Memory B cell (primary cell): ENCODE data around the gene USP7.
A peak's percentile ranks its signal among the peaks of the same experiment; 100 is the strongest.

Experiments
- ATAC-seq: fragments of 150-1000 bp; cut with Tn5 transposase; 2 replicates; pipeline ENCODE4 v1.10.0; 2021; ENCODE audit warnings: low read depth, mild to moderate bottlenecking, moderate library complexity
- DNase-seq, 2 donors: peaks; one replicate each; pipeline ENCODE4 v3.0.0; 2022; ENCODE audit warnings: low spot score in 2 of 2
- H3K27ac Mint-ChIP-seq: one replicate; pipeline ENCODE4 v1.8.0; 2022; ENCODE audit warnings: mild to moderate bottlenecking, moderate library complexity, mixed read lengths
- H3K27me3 Mint-ChIP-seq: one replicate; pipeline ENCODE4 v1.8.0; 2022; ENCODE audit warnings: mixed read lengths
- H3K36me3 Mint-ChIP-seq: one replicate; pipeline ENCODE4 v1.8.0; 2022; ENCODE audit warnings: mild to moderate bottlenecking, mixed read lengths
- H3K4me1 Mint-ChIP-seq: one replicate; pipeline ENCODE4 v1.8.0; 2022; ENCODE audit warnings: mixed read lengths
- H3K4me3 Mint-ChIP-seq: one replicate; pipeline ENCODE4 v1.8.0; 2022; ENCODE audit warnings: mild to moderate bottlenecking, moderate library complexity, mixed read lengths
- H3K9me3 Mint-ChIP-seq: one replicate; pipeline ENCODE4 v1.8.0; 2022; ENCODE audit warnings: mixed read lengths

Gene USP7

DNA sequence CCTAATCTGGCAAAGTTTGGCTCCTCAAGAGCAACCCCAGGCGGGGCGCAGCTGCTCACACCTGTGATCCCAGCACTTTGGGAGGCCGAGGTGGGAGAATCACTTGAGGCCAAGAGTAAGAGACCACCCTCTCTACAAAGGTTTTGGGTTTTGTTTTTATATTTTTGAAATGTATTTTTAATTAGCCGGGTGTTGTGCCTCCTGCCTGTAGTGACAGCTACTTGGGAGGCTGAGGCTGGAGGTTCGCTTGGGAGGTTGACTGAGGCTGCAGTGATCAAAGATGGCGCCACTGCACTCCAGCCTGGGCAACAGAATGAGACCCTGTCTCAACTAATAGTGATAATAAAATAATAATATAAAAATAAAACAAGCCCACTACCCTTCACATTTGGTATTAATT, 756 bp upstream of the USP7 start:
- H3K27ac Mint-ChIP-seq = peak overlapping the region; percentile 65
- no peaks in the 10 kb centered on the region for H3K36me3 Mint-ChIP-seq
- ATAC-seq = no peak
- H3K4me1 Mint-ChIP-seq = peaks cover 25% of the 10 kb centered on the region
- no peaks in the 10 kb centered on the region for H3K9me3 Mint-ChIP-seq
- peaks cover under 1% of the 10 kb centered on the region for H3K27me3 Mint-ChIP-seq
- no peak for DNase-seq
- peak overlapping the region; percentile 51 for H3K4me3 Mint-ChIP-seq

- Mint-ChIP-seq H3K4me1 (peaks cover 36% of the 10 kb centered on the region), H3K27me3 (no peaks in the 10 kb centered on the region), H3K27ac (peak overlapping the region; percentile 95), H3K36me3 (no peaks in the 10 kb centered on the region), H3K4me3 (peak overlapping the region; percentile 71), H3K9me3 (no peaks in the 10 kb centered on the region)
- ATAC-seq (no peak), DNase-seq (no peak)
These were observed 491 bp downstream of the USP7 start for GRCh38 chr16:8963010-8963820.

GRCh38 chr16:8962393-8963009, 1.2 kb downstream of the USP7 start:
- H3K9me3 Mint-ChIP-seq = no peaks in the 10 kb centered on the region
- H3K27me3 Mint-ChIP-seq = no peaks in the 10 kb centered on the region
- ATAC-seq (peak; percentile 69), DNase-seq (peak; percentile 73 to 82)
- H3K27ac Mint-ChIP-seq = peak overlapping the region; percentile 95
- H3K36me3 Mint-ChIP-seq = no peaks in the 10 kb centered on the region
- peak overlapping the region; percentile 89 for H3K4me3 Mint-ChIP-seq
- H3K4me1 Mint-ChIP-seq = peaks cover 41% of the 10 kb centered on the region

DNA sequence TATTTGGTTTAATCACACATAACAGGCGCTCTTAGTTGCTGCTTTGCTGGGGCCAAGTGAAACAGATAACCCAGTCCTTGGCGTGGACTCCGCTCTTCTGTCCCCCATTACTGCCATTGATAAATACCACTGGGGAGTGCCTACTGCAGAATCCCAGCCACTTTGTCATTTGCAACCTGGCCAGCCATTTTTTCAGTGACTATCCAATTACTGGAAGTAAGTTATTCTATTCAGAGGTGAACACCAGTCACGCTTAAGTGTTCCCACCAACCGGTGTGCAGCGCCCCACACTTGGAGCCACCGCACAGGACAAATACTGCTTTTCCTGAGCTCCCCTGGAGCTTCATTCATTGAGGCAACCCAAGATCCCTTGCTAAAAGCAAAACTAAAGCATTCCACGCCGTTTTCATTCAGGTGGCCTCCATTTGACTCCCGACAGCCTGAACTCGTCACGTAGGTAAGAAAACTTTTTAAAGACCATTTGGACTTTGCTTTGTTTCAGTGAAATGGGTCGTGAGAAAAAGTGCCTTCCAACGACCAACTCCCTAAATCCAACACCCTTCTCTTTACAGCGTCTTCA, 1.8 kb downstream of the USP7 start:
- Mint-ChIP-seq H3K36me3 (no peaks in the 10 kb centered on the region), H3K4me3 (peak overlapping the region; percentile 89), H3K27ac (peak overlapping the region; percentile 95), H3K4me1 (peaks cover 45% of the 10 kb centered on the region), H3K9me3 (no peaks in the 10 kb centered on the region), H3K27me3 (no peaks in the 10 kb centered on the region)
- no peak for ATAC-seq
- DNase-seq = no peak

DNA sequence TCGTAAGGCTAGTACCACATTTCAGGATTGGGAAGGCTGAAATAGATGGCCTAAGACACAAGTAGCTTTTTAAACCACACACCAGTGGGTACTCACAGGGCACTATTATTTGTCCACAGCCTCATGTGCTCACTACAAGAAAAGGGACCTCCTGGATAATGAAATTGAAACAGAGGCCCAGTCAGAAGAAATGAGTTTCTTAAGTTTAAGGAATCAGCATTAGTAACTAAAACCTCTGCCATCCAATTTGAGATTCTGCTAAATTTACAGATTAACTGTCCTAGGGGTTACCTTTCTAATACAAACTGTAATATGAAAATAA, 3.0 kb downstream of the USP7 start:
- Mint-ChIP-seq H3K9me3 (no peaks in the 10 kb centered on the region), H3K4me1 (peaks cover 49% of the 10 kb centered on the region), H3K27ac (peak overlapping the region; percentile 79), H3K27me3 (no peaks in the 10 kb centered on the region), H3K4me3 (peak overlapping the region; percentile 64), H3K36me3 (no peaks in the 10 kb centered on the region)
- DNase-seq (no peak), ATAC-seq (no peak)

DNA sequence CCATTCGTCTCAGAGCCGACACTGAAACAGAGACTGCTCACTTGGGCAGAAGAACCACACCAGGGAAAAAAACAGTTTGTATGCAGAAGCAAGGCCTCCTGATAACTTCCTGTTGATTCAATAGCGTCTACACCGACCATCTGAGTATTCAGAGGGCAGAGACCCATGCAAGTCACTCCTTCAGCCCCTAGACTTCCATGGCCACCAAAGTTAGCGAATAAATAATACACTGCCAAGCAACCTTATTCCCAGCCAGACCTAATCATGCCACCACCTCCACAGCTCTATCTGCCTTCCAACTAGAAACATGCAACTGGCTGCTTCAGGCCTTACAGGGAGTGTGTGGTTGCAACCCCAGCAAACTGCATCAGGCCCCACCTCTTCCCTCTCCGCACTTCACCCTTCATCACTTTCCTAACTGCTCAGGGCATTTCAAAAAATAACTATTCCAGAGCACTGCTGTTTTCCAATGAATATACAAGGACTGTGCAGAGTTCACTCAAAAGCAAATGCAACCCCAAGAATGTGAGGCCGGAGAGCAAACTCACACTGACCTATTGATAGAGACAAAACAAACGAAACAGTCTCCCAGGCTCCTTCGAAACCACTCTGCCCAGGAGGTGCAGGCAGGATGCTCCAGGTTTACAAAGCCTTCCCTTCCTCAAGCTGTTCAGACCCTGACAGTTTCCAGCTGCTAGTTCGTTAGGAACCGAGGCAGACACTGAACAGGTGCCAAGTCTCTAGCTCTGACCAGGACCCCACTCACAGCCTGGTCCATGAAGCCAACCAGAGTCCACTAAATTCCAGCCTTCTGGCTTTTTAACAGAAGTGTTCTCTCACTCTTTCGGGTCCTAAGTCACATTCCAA, 3.6 kb downstream of the USP7 start:
- no peak for ATAC-seq
- DNase-seq = no peak

DNA sequence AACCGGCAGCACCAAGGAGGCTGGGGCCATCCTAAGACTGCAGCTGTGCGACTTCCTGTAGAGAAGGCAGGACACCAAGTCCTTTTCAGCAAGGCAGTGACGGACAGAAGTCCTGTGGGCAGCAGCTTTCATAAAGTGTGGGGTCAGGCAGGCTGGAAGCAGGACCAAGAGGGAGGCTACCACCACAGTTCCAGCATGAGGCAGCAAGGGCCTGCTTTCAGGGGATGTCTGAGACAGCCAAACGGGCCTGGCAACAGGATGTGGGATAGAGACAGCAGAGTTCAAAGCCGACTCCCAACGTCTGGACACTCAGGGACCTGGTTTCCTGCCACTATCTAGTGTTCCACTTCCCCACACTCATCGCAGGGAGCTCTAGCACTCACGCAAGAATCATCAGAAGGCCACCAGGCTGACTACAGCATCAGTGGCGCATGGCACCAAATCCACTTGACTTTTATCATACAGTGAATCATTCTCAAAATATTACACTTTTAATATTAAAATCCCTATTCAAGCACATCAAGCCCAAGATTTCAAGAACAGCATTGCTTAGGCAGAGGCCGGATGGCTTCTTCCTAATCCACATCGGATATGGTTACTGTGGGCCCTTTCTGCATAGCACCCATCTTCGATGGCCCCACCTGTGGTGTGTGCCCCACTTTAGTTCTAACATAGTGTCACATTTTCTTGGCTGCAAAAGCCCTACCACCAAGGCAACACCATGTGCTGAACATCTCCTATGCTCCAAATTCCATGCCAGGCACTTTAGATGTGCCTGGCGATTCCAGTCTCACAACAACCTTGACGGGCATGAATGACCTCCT, 5.2 kb downstream of the USP7 start:
- ATAC-seq = no peak
- DNase-seq = no peak
- Mint-ChIP-seq H3K27ac (peak overlapping the region; percentile 41), H3K4me3 (peak overlapping the region; percentile 56), H3K9me3 (no peaks in the 10 kb centered on the region), H3K36me3 (no peaks in the 10 kb centered on the region), H3K27me3 (no peaks in the 10 kb centered on the region), H3K4me1 (peaks cover 53% of the 10 kb centered on the region)

More for the DNA sequence above, 3.6 kb downstream of the USP7 start:
- H3K27me3 Mint-ChIP-seq = no peaks in the 10 kb centered on the region
- H3K4me3 Mint-ChIP-seq = peak overlapping the region; percentile 64
- peak overlapping the region; percentile 79 for H3K27ac Mint-ChIP-seq
- no peaks in the 10 kb centered on the region for H3K9me3 Mint-ChIP-seq
- no peaks in the 10 kb centered on the region for H3K36me3 Mint-ChIP-seq
- H3K4me1 Mint-ChIP-seq = peaks cover 50% of the 10 kb centered on the region

DNA sequence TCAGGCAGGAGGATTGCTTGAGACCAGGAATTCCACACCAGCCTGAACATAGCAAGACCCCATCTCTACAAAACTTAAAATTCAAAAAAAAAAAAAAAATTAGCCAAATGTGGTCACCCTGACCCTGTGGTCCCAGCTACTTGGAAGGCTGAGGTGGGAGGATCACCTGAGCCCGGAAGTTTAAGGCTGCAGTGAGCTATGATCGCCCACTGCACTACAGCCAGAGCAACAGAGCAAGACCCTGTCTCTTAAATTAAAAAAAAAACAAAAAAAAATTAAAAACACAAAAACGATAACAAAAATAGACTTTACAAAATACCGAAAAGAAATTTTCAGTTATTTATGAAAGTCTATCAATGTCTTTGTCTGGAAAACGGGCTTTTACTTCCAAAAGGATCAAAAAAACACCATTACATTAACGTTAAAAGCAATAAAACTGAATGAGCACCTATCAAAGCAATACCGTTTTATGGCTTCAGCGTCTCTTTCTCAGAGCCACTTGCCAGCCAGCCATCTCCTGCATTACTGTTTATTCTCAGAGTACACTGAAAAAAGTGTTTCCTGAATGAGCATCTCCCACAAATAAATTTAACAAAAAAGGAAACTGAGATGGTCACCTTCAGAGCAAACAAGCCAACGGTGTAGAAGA, 6.1 kb downstream of the USP7 start:
- no peak for ATAC-seq
- Mint-ChIP-seq H3K9me3 (no peaks in the 10 kb centered on the region), H3K27ac (peak overlapping the region; percentile 41), H3K36me3 (peaks cover 4% of the 10 kb centered on the region), H3K4me3 (peak overlapping the region; percentile 56), H3K27me3 (no peaks in the 10 kb centered on the region), H3K4me1 (peaks cover 58% of the 10 kb centered on the region)
- no peak for DNase-seq

DNA sequence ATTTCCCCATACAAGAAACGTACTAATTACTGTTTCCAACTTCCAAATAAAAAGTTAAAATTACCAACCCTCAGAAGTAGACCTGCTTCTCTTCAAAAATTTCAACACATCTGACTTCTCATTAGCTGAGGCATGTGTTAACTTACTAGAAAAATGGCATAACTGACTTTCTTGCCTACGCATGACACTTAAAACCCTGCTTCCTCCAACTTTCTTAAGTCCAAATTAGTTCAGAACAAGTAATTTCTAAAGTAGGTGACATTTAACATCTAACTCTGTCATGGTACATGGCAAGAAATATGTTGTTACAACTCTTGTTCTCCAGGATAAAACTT, 6.7 kb downstream of the USP7 start:
- DNase-seq (no peak), ATAC-seq (no peak)
- Mint-ChIP-seq H3K27me3 (no peaks in the 10 kb centered on the region), H3K4me1 (peaks cover 59% of the 10 kb centered on the region), H3K9me3 (no peaks in the 10 kb centered on the region), H3K36me3 (peaks cover 4% of the 10 kb centered on the region), H3K27ac (no peak overlapping the region), H3K4me3 (no peak overlapping the region)

- H3K36me3 Mint-ChIP-seq = peaks cover 4% of the 10 kb centered on the region
- H3K27ac Mint-ChIP-seq = no peak overlapping the region
- H3K9me3 Mint-ChIP-seq = no peaks in the 10 kb centered on the region
- no peak overlapping the region for H3K4me3 Mint-ChIP-seq
- H3K27me3 Mint-ChIP-seq = no peaks in the 10 kb centered on the region
- ATAC-seq (no peak), DNase-seq (no peak)
- H3K4me1 Mint-ChIP-seq = peaks cover 59% of the 10 kb centered on the region
These were observed 7.2 kb downstream of the USP7 start for GRCh38 chr16:8956265-8957062.

GRCh38 chr16:8955828-8956227, 7.9 kb downstream of the USP7 start:
- peaks cover 62% of the 10 kb centered on the region for H3K4me1 Mint-ChIP-seq
- no peaks in the 10 kb centered on the region for H3K27me3 Mint-ChIP-seq
- DNase-seq (no peak), ATAC-seq (no peak)
- no peaks in the 10 kb centered on the region for H3K9me3 Mint-ChIP-seq
- H3K4me3 Mint-ChIP-seq = no peak overlapping the region
- H3K27ac Mint-ChIP-seq = no peak overlapping the region
- H3K36me3 Mint-ChIP-seq = peaks cover 4% of the 10 kb centered on the region

DNA sequence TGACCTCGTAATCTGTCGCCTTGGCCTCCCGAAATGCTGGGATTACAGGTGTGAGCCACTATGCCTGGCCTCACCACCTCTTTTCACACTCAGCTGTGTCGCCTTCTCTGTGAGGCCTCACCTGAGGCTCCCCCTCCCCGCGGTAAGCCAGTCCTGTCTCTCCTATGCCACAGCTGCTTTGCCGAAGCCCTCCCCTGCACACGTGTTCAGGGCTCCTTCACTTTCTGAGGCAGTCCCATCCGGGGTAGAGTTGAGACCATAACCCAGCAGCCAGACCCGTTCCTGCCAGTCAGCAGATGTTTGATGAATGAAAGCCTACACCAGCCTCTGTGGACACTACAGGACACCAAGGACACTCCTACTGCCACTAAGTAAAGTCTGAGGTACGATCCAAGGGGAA, 10.6 kb downstream of the USP7 start:
- Mint-ChIP-seq H3K27ac (peak overlapping the region; percentile 79), H3K4me1 (peaks cover 58% of the 10 kb centered on the region), H3K4me3 (peak overlapping the region; percentile 40), H3K36me3 (peaks cover 4% of the 10 kb centered on the region), H3K27me3 (no peaks in the 10 kb centered on the region), H3K9me3 (no peaks in the 10 kb centered on the region)
- DNase-seq (no peak), ATAC-seq (no peak)
